Coronary artery (tissue), 2 donors: ENCODE measurements around the gene GRIK4.

Experiments used
- DNase-seq: peaks from one replicate; pipeline ENCODE4 v3.0.0-alpha.2; 2017; ENCODE audit warnings: low spot score
- H3K27ac ChIP-seq, 2 donors: fragments of 200-600 bp; sonication (generic); one replicate each; pipeline ENCODE4 v1.5.1; 2016 to 2019
- H3K4me3 ChIP-seq: fragments of 200-600 bp; sonication (generic); 2 replicates; pipeline ENCODE4 v1.5.1; 2016; ENCODE audit warnings: mild to moderate bottlenecking, moderate library complexity
- CTCF ChIP-seq: fragments of 200-600 bp; sonication (generic); IDR thresholded peaks from one replicate; pipeline ENCODE4 v1.5.1; 2019; ENCODE audit warnings: antibody characterized with exemption

The GRIK4 gene

DNA sequence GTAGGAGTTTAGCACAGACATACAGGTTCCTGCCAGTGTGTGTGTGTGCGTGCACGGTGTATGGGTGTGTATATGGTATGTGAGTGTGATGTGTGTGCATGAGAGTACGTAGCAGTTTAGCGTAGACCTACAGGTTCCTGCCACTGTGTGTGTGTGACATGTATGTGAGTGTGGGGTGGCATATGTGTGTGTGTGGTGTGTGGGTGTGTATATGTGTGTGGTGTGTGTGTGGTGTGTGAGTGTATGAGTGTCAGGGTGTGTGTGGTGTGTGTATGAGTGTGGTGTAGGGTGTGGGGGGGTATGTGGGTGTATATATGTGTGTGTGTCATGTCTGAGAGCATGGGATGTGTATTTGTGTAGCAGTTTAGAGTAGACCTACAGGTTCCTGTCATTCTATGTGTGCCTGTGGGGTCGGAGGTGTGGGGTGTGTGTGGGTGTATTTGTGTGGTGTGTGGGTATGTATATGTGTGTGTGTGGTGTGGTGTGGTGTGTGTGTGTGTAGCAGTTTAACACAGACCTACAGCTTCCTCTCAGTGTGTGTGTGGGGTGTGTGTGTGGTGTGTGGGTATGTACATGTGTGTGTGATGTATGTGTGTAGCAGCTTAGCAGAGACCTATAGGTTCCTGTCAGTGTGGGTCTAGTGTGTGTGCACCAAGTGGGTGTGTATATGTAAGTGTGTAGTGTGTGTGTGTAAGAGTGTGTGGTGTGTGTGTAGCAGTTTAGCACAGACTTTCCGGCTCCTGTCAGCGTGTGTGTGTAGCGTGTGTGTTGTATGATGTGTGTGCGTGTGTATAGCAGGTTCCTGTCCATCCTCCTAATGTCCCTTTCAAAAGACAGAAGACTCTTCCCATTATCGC is 480.5 kb downstream of the GRIK4 start:
- DNase-seq = no peak
- H3K4me3 ChIP-seq = no peak overlapping the region
- no peak overlapping the region for H3K27ac ChIP-seq
- TF ChIP-seq CTCF = no peak

DNA sequence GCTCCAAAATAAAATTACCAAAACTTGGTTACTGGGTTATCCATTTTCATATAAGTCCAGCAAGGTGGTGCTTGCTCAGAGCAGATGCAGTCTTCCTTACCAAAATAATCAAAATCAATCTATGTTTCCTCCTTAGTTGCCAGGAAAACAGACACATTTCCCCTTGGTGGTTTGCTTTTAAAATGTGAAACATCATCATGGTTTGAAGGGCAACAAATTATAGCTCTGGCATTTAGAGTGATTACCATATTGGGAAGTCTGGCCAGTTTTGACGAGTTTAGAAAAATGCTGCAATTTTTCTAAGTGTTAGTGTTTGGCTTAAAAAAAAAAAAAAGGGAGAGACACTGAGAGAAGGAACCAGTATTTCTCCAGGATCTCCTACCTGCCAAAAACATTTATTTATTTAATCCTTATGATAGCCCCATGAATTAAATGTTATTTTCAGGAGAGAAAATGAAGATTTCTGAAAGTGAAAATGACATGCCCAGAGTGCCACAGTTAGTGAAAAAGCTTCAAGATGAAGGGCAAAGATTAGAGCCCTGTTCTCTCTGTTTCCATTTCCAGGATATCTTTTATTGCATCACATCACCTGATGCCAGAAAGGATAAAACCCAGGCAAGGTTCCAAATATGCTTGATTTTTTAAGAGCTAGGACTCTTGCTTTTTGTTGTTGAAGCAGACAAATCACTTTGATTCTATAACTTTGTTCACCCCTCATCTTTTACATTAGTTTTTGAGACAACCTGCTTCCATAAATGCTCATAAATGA is 482.7 kb downstream of the GRIK4 start:
- no peak for DNase-seq
- TF ChIP-seq CTCF = no peak
- no peak overlapping the region for H3K4me3 ChIP-seq
- no peak overlapping the region for H3K27ac ChIP-seq

DNA sequence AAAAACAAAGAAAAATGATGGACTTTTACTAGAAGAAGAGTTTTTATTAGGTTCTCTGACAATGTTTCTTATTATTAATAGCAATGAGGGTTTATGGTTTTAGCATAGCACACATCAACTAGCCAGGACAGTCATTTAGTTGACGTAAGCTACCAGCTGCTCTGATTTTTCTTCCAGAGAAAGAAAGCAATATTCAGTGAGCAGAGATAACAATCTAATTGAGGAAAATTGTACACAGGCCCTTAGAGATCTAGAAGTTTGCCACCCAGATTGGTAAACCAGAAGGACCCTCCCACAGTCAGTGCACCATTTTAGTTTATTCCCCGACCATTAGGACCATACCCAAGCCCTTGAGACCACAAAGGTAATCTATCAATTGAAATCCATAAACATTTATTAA is 483.6 kb downstream of the GRIK4 start:
- Histone ChIP-seq H3K27ac (no peak overlapping the region), H3K4me3 (no peak overlapping the region)
- no peak for DNase-seq
- TF ChIP-seq CTCF = no peak

GRCh38 chr11:120996973-120997372 is 485.4 kb downstream of the GRIK4 start:
- Histone ChIP-seq H3K27ac (no peak overlapping the region), H3K4me3 (no peak overlapping the region)
- TF ChIP-seq CTCF = no peak
- DNase-seq = no peak

- TF ChIP-seq CTCF = no peak
- no peak overlapping the region for H3K4me3 ChIP-seq
- H3K27ac ChIP-seq = no peak overlapping the region
- no peak for DNase-seq
These were observed 487.0 kb downstream of the GRIK4 start for GRCh38 chr11:120998581-120998980.

DNA sequence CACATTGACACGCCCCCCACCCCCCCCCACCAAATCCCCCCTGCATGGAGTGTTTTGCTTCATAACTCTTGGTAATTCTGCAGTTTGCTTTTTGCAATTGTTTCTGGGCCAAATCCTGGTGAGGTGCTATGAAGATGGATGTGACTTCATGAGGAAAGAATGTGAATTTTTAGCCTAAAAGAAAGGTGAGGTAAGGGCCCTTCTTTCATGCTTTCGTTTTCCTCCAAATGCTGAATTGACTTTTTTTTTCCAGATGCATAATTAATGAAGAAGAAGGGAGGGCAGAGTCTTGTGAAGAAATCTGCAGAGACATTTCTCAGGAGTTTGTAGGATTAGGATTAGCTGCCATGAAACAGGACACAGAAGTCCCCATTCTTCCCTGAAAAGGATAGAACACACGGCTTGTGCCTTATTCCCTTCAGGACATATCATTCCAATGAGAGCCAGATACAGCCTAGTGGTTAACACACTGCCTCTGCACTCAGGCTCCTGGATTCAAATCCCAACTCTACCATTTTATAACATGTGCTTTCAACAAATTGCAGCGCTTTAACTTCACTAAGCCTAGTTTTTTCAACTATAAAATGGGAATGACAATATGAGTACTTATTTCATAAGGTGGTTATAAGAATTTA is 492.8 kb downstream of the GRIK4 start:
- H3K4me3 ChIP-seq = no peak overlapping the region
- TF ChIP-seq CTCF = no peak
- DNase-seq = no peak
- H3K27ac ChIP-seq = no peak overlapping the region
